HG03108 (cell line): ENCODE data around the gene FAM110C.

ENCODE experiments used
- ATAC-seq: cut with Tn5 transposase; IDR thresholded peaks from one replicate; pipeline ENCODE4 v1.9.1; 2021; ENCODE audit warnings: moderate library complexity; ENCODE audit not compliant: unreplicated experiment

The FAM110C gene

GRCh38 chr2:10222-10875 is 36.0 kb downstream of the FAM110C start:
- no peak for ATAC-seq
